ENCODE results near the gene KIF26B.

DNA sequence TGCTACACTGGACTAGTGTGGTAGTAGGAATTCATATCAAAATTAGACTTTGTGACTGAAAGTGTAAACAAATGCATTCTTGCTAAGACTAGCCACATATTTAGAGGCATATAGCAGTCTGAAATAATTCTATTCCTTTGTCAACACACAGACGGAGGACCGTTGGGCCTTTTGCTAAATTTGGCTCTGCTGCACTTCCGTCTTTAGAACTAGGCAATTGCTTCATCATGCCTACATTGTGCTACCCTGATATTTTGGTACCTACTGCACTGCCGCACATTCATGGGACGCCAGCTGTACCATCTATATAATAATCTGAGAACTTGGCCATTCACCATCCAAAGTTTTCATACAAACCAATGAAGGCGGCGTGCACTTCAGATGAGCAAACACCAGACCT, 346.8 kb downstream of the KIF26B start:
- TF ChIP-seq POLR2A (IDR thresholded peaks at IDR 0.05) (no peak), EP300 (IDR thresholded peaks at IDR 0.05) (no peak)
- TF ChIP-seq, protein P1, sequence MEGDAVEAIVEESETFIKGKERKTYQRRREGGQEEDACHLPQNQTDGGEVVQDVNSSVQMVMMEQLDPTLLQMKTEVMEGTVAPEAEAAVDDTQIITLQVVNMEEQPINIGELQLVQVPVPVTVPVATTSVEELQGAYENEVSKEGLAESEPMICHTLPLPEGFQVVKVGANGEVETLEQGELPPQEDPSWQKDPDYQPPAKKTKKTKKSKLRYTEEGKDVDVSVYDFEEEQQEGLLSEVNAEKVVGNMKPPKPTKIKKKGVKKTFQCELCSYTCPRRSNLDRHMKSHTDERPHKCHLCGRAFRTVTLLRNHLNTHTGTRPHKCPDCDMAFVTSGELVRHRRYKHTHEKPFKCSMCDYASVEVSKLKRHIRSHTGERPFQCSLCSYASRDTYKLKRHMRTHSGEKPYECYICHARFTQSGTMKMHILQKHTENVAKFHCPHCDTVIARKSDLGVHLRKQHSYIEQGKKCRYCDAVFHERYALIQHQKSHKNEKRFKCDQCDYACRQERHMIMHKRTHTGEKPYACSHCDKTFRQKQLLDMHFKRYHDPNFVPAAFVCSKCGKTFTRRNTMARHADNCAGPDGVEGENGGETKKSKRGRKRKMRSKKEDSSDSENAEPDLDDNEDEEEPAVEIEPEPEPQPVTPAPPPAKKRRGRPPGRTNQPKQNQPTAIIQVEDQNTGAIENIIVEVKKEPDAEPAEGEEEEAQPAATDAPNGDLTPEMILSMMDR (IDR thresholded peaks at IDR 0.05): no peak

All from tibial nerve (tissue), 4 donors.